NB4 (cell line): Measurements from ENCODE around the gene NRL.

Experiments used
- DNase-seq: peaks from one replicate; pipeline ENCODE4 v3.0.0; 2010; ENCODE audit warnings: low read depth
- H3K4me3 ChIP-seq: one replicate; pipeline ENCODE4 v1.5.1; 2011; ENCODE audit warnings: mild to moderate bottlenecking, low read depth, low read length, moderate library complexity
- MYC ChIP-seq: IDR thresholded peaks from 2 replicates; pipeline ENCODE4 v1.6.1; 2011; ENCODE audit warnings: low read depth, low read length
- POLR2A ChIP-seq: IDR thresholded peaks from 2 replicates; pipeline ENCODE4 v1.6.1; 2011; ENCODE audit warnings: mild to moderate bottlenecking; ENCODE audit not compliant: insufficient read length; ENCODE audit errors: extremely low read depth
- TF ChIP-seq, protein P1 (sequence below): IDR thresholded peaks from 2 replicates; pipeline ENCODE4 v1.6.1; 2011; ENCODE audit warnings: low read depth, low read length
- TF ChIP-seq, protein P2 (sequence below): IDR thresholded peaks from one replicate; pipeline ENCODE4 v1.5.1; 2012; ENCODE audit warnings: low read depth, low read length

Gene NRL

DNA sequence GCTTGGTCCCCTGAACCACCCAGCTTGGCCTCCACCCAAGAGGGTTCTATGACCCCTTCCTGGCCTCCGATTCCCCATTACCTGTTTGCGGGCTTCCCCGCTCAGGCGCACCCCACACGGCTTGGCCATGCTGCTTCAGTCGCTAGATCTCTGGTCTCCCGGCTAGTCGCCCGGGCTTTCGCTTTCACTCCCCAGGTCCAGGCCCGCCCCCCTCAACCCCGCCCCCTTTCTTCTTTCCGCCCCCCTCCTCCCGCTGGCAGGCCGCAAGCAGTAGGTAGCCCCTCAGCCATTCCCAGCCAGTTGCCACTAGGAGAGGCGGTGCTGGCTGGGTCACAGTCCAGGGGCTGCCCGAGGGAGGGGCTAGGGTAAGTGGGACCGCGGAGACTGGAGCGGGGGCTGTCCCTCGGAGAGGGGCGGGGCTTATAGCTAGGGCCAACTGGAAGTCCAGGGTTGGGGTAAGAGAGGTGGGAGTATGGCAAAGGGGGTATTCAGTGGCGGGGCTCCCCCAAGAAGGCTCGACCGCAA lies 31.8 kb upstream of the NRL start, which contains the start of gene PSME2:
TSS of gene PSME2 (minus strand) at position 158 of the 525 bp plus-strand sequence. CDS start at position 129, 29 bp downstream.
- TF ChIP-seq, protein P1, sequence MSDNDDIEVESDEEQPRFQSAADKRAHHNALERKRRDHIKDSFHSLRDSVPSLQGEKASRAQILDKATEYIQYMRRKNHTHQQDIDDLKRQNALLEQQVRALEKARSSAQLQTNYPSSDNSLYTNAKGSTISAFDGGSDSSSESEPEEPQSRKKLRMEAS = peak; percentile 64
- no peak; the same call in 1 of the 2 replicates for TF ChIP-seq MYC
- TF ChIP-seq POLR2A = peak; percentile 54
- TF ChIP-seq, protein P2, sequence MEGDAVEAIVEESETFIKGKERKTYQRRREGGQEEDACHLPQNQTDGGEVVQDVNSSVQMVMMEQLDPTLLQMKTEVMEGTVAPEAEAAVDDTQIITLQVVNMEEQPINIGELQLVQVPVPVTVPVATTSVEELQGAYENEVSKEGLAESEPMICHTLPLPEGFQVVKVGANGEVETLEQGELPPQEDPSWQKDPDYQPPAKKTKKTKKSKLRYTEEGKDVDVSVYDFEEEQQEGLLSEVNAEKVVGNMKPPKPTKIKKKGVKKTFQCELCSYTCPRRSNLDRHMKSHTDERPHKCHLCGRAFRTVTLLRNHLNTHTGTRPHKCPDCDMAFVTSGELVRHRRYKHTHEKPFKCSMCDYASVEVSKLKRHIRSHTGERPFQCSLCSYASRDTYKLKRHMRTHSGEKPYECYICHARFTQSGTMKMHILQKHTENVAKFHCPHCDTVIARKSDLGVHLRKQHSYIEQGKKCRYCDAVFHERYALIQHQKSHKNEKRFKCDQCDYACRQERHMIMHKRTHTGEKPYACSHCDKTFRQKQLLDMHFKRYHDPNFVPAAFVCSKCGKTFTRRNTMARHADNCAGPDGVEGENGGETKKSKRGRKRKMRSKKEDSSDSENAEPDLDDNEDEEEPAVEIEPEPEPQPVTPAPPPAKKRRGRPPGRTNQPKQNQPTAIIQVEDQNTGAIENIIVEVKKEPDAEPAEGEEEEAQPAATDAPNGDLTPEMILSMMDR = no peak
- H3K4me3 ChIP-seq = peak within 1 kb of the TSS; percentile 99
- peak; percentile 99 for DNase-seq

DNA sequence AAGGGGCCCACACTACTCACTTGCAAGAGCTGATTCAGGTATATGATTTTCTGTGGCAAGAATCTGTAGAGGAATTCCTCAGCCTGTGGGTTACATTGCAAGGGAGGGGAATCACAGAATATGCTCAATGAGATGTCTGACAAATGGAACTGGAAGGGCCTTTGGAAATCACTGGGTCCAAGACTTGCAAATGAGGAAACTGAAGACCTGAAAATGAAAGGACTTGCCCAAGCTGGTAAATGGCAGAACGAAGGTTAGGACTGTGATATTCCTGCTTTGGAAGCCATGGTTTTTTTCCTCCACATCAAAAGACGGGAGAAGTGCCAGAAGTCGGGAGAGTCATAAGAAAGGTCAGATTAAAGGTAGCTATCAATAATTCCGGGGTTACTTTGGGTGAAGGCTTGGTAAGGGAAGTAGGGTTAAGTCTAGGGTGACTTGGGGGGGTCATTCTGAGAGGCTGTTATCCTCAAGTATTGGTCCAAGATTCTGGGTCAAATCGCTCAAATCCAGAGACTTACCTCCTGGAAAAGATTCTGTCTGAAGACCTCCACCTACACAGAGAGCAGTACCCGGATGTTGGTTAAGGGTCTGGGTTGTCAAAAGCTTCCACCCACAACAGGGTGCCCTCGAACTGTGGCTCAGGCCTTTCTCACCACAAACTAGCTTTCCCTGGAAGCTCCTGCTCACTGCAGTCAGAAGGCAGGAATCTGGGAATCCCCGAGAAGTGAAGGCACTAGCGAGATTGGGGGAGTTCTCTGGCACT lies 31.1 kb upstream of the NRL start:
- peak; percentile 33 for DNase-seq
- H3K4me3 ChIP-seq = peak overlapping the region; percentile 99
- TF ChIP-seq, protein P1 = no peak
- TF ChIP-seq, protein P2 = no peak
- no peak for TF ChIP-seq MYC
- TF ChIP-seq POLR2A = no peak

DNA sequence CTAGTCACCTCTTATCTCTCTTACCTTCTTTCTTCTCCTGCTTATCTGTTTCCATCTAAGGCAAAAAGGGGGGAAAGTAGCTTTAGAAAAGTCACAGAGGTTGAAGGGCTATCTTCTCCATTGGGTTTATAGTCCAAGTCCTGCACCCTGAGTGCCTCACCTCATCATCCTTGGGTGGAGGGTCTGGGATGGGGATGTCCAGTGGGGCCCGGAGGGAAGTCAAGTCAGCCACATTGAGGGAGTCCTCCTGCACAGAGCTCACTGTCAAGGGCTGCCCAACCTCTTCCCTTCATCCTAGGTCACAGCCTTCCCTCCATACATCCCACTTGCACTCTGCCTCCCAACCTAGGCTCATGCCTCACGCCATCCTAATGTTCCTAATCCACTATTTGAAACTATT lies 30.5 kb upstream of the NRL start:
- DNase-seq = no peak
- TF ChIP-seq, protein P1 = no peak
- TF ChIP-seq POLR2A (no peak), MYC (no peak)
- TF ChIP-seq, protein P2 = no peak
- peak overlapping the region; percentile 99 for H3K4me3 ChIP-seq

DNA sequence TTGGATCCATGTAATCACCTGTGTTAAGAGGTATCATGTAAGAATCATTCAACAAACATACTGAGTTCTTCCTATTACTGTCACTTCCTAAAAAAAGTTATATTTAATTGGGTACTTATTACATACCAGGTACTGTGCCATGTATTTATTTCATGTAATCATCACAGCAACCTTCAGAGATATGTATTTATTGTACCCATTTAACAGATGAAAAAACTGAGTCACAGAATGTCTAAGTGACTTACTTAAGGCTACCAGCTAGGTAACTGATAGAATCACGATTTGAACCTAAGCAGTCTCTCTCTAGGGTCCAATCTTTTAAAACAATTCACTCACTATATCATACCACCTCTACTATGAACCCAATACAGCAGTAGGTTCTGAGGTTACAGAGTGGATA lies 29.7 kb upstream of the NRL start:
- TF ChIP-seq MYC (no peak), POLR2A (no peak)
- TF ChIP-seq, protein P2 = no peak
- TF ChIP-seq, protein P1 = no peak
- no peak overlapping the region for H3K4me3 ChIP-seq
- no peak for DNase-seq

DNA sequence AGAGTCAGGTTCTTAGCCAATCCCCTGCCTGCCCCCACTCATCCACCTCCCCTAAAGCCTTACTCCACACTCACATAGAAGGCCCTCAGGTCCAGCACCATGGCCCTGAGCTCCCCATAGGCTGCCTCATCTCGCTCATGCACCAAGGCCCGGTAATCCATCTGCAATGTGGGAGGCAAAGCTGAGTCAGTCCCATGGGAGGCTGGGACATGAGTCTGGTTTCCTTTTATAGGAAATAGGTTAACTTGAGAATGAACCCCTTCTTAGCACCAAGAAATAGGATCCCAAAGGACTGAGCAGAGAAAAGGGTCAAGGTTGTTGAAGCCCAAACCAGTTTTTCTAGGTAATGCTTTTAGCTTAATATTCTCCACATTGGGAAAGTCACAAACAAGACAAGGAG lies 28.8 kb upstream of the NRL start:
- H3K4me3 ChIP-seq = no peak overlapping the region
- DNase-seq = peak; percentile 83
- TF ChIP-seq, protein P2 = no peak
- TF ChIP-seq POLR2A (no peak), MYC (no peak)
- TF ChIP-seq, protein P1 = no peak
